Embryonic facial prominence (tissue), 1 donor: ENCODE data around the gene SERPING1.

Experiments
- DNase-seq: peaks from one replicate; pipeline ENCODE4 v3.0.0-alpha.2; 2016; ENCODE audit errors: extremely low spot score

SERPING1 gene

GRCh38 chr11:57597461-57597915 is at the start of gene SERPING1:
Gene SERPING1 (plus strand): TSS chr11:57597685. CDS start chr11:57598271, 586 bp downstream.
- no peak for DNase-seq

- no peak for DNase-seq
These were observed 49.6 kb upstream of the SERPING1 start for GRCh38 chr11:57547854-57548377.

- no peak for DNase-seq
These were observed 47.5 kb upstream of the SERPING1 start for GRCh38 chr11:57549983-57550382.

GRCh38 chr11:57551941-57552340 is 45.5 kb upstream of the SERPING1 start:
- no peak for DNase-seq

- DNase-seq, result no peak
These were observed 45.0 kb upstream of the SERPING1 start for GRCh38 chr11:57552479-57552878.

- no peak for DNase-seq
These were observed 42.1 kb upstream of the SERPING1 start for GRCh38 chr11:57555393-57555792.

- no peak for DNase-seq
These were observed 41.4 kb upstream of the SERPING1 start for GRCh38 chr11:57556041-57556440.

GRCh38 chr11:57560146-57560545 is 37.3 kb upstream of the SERPING1 start:
- DNase-seq, result no peak

- DNase-seq, result no peak
These were observed 34.9 kb upstream of the SERPING1 start for GRCh38 chr11:57562596-57562995.

- no peak for DNase-seq
These were observed 31.2 kb upstream of the SERPING1 start for GRCh38 chr11:57566005-57566904.

- DNase-seq, result no peak
These were observed 30.5 kb upstream of the SERPING1 start for GRCh38 chr11:57566905-57567514.

GRCh38 chr11:57567515-57568329 is 29.8 kb upstream of the SERPING1 start, which contains the start of gene UBE2L6:
Gene UBE2L6 (minus strand): TSS chr11:57567672. CDS start chr11:57567611, 61 bp downstream.
- no peak for DNase-seq

GRCh38 chr11:57568330-57568766 is 29.1 kb upstream of the SERPING1 start:
- no peak for DNase-seq

GRCh38 chr11:57571606-57572005 is 25.9 kb upstream of the SERPING1 start:
- DNase-seq, result no peak

GRCh38 chr11:57574061-57574460 is 23.4 kb upstream of the SERPING1 start:
- DNase-seq, result no peak

- no peak for DNase-seq
These were observed 13.1 kb upstream of the SERPING1 start for GRCh38 chr11:57584341-57584740.

GRCh38 chr11:57585301-57585700 is 12.2 kb upstream of the SERPING1 start:
- no peak for DNase-seq

GRCh38 chr11:57586711-57587245 is 10.7 kb upstream of the SERPING1 start:
- no peak for DNase-seq

GRCh38 chr11:57588046-57588710 is 9.3 kb upstream of the SERPING1 start:
- no peak for DNase-seq

- no peak for DNase-seq
These were observed 1.1 kb upstream of the SERPING1 start for GRCh38 chr11:57596266-57596885.
